GM19455 (cell line): Measurements from ENCODE around the gene VEZF1.

ENCODE experiments used
- ATAC-seq: cut with Tn5 transposase; IDR thresholded peaks from one replicate; pipeline ENCODE4 v1.9.1; 2021; ENCODE audit not compliant: unreplicated experiment

Gene VEZF1

GRCh38 chr17:57930239-57930638, 57.8 kb downstream of the VEZF1 start:
- ATAC-seq: no peak

DNA sequence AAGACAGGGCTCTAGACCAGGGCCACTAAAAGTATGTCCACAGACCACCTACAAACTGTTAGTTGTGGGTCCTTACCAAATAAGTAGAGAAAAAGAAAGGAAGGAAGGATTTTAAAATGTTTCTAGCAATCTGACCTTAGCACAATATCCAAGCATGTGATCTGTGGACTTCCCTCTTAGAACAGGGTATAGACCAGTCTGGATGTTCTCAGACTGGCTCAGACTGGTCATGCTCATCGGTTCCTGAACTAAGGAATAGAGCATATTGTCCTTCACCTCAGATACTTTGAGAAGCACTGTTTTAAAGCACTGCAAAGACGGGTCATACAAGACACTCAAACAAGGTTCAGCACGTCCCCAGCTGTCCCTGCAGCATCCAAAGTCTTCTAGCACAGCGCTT, 58.7 kb downstream of the VEZF1 start:
- ATAC-seq: no peak

DNA sequence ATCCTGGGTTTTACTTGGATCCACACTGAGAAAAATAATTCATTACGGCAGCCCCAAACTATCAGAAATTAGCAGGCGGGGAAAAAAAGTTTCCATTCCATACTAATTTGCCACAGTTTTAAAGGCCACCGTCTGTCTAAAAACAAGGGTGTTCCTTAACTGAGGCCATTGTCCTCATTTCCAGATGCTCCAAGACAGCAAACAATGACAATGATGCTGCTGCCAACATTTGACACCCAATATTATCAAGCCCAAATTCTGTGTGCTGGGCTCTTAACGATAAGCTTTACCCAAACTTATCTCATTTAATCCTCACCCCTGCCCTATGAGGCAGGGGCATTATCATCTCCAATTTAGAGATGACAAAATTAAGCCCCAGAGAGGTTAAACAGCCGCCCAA, 59.1 kb downstream of the VEZF1 start:
- ATAC-seq: no peak

GRCh38 chr17:57927048-57927723, 60.9 kb downstream of the VEZF1 start:
- ATAC-seq: no peak

GRCh38 chr17:57926723-57927047, 61.4 kb downstream of the VEZF1 start:
- no peak for ATAC-seq

- no peak for ATAC-seq
Observed at GRCh38 chr17:57925361-57925990, 62.6 kb downstream of the VEZF1 start.

DNA sequence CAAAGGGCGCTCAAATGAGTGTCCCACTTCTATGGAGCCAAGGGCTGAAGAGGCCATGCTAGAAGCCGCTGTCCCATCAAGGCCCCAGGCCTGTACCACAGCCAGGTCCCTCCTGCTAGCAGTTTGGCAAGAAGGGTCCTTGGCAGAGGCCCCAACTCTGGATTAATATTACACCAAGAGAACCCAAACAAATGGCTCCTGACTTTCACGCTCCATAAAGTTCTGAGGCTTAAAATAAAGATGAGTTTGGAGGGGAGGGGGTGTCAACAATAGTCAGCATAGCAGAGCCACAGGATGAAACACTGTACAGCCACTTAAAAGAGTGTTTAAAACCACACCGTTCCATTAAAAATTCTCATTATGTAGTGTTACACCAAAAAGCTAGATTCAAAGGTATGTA, 63.4 kb downstream of the VEZF1 start:
- no peak for ATAC-seq
